Measurements from ENCODE around the gene HMX2.
A peak's percentile ranks its signal among the peaks of the same experiment; 100 is the strongest.

DNA sequence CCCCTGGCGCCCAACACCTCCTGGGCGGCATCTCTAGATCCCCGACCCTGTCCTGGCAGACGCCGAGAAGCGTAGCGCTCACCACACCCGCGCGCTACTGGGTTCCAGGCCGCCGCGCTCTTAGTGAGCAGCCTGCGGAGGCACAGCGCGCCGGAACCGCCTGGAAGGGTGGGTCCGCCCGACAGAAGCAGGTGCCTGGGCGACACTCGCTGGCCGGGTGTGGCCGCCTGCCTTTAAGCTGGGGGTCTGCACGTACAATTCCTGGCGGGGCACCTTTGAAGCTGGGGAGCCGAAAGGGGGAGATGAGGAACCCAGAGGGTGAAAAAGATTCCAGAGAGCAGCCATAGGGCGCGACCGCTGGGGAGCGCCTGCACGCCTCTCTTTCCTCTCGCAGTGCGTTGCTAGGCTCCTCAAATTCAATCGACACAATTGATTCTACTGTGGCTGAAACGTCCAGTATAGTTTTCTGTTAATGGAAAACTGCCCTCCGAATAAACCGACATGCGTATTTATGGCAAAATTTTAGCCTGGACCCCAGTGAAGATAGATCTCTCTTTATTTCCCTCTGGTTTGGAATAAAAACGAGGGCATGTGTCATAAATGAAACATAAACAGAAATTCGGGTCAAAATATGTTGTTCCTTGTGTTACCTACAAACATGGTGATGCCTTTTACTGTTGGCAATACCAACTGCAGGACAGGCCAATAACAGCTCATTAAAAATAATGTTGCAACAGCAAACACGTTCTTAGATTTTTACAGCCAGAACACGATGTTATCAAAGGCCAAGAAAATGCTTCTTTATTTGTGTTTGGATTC is 7.6 kb upstream of the HMX2 start:
- no peak for TF ChIP-seq POLR2AphosphoS5 (IDR thresholded peaks at IDR 0.05)
- TF ChIP-seq SMC3 (conservative IDR thresholded peaks at IDR 0.05; ENCODE audit: poor library complexity) = peak; percentile 20
- TF ChIP-seq, protein P1, sequence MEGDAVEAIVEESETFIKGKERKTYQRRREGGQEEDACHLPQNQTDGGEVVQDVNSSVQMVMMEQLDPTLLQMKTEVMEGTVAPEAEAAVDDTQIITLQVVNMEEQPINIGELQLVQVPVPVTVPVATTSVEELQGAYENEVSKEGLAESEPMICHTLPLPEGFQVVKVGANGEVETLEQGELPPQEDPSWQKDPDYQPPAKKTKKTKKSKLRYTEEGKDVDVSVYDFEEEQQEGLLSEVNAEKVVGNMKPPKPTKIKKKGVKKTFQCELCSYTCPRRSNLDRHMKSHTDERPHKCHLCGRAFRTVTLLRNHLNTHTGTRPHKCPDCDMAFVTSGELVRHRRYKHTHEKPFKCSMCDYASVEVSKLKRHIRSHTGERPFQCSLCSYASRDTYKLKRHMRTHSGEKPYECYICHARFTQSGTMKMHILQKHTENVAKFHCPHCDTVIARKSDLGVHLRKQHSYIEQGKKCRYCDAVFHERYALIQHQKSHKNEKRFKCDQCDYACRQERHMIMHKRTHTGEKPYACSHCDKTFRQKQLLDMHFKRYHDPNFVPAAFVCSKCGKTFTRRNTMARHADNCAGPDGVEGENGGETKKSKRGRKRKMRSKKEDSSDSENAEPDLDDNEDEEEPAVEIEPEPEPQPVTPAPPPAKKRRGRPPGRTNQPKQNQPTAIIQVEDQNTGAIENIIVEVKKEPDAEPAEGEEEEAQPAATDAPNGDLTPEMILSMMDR (IDR thresholded peaks at IDR 0.05; ENCODE audit: poor library complexity, severe bottlenecking) = peak; percentile 41
- no peak for TF ChIP-seq EP300 (conservative IDR thresholded peaks at IDR 0.05; ENCODE audit: poor library complexity, severe bottlenecking)
- peak; percentile 24 for TF ChIP-seq RAD21 (conservative IDR thresholded peaks at IDR 0.05)

Data from neural cell (in vitro differentiated cells).